PFSK-1 (cell line): ENCODE results near the gene PI4KB. TPM values are rescaled to one million over a fixed set of nuclear protein-coding genes. Genes with fewer than 3 reads are reported as not detected.

Source experiments
- FOXP2 ChIP-seq: optimal IDR thresholded peaks from 2 replicates; pipeline ENCODE3; 2011; ENCODE audit warnings: borderline replicate concordance, control low read depth, inconsistent platforms; ENCODE audit not compliant: insufficient read depth; ENCODE audit errors: extremely low read length, extremely low read depth
- POLR2AphosphoS5 ChIP-seq: IDR thresholded peaks from 2 replicates; pipeline ENCODE4 v1.6.1; 2012; ENCODE audit warnings: low read depth, mild to moderate bottlenecking, control low read depth, low read length, moderate library complexity
- REST ChIP-seq, 2 experiments: IDR thresholded peaks; 2 replicates each; pipeline versions ENCODE4 v1.6.1 to v1.8.0; 2011 to 2012; ENCODE audit warnings: low read depth in 2 of 2, low read length in 2 of 2, control low read depth in 1 of 2, inconsistent platforms in 1 of 2, mild to moderate bottlenecking in 1 of 2, moderate library complexity in 1 of 2; ENCODE audit not compliant: insufficient read depth in 1 of 2
- SIN3A ChIP-seq: IDR thresholded peaks from 2 replicates; pipeline ENCODE4 v1.6.1; 2012; ENCODE audit warnings: mild to moderate bottlenecking, low read length, moderate library complexity, borderline replicate concordance; ENCODE audit not compliant: insufficient read depth
- TAF1 ChIP-seq: IDR thresholded peaks from 2 replicates; pipeline ENCODE4 v1.6.1; 2012; ENCODE audit warnings: low read length, control low read depth, borderline replicate concordance; ENCODE audit not compliant: insufficient read depth
- polyA plus RNA-seq: library from polyadenylated mRNA; unstranded; fragments of >200 nt; gene quantifications from one replicate; pipeline ENCODE4 v1.2.1, GENCODE V29; 2012; ENCODE audit warnings: low read depth, missing spikeins; ENCODE audit not compliant: insufficient read length

PI4KB gene
- polyA plus RNA-seq: 63.9 TPM

- TF ChIP-seq POLR2AphosphoS5: peak; percentile 63
- TF ChIP-seq FOXP2: no peak
Measured at GRCh38 chr1:151327223-151327902, at the start of gene PI4KB. Gene PI4KB (minus strand): TSS chr1:151327416. CDS start chr1:151316481, 10,935 bp downstream.

GRCh38 chr1:151373196-151373595 is 46.0 kb upstream of the PI4KB start:
- TF ChIP-seq SIN3A (no peak), POLR2AphosphoS5 (no peak), TAF1 (no peak), FOXP2 (no peak), REST (IDR thresholded peaks at IDR 0.05; ENCODE audit: insufficient read depth in 1 of 2, low read depth in 2 of 2, low read length in 2 of 2) (no peak)

- peak; percentile 70 for TF ChIP-seq FOXP2
- peak; percentile 98 for TF ChIP-seq POLR2AphosphoS5
- TF ChIP-seq TAF1: no peak; the same call in 1 of the 2 replicates
- no peak for TF ChIP-seq SIN3A
- no peak; a peak in 2 of 4 replicates for TF ChIP-seq REST (IDR thresholded peaks at IDR 0.05; ENCODE audit: insufficient read depth in 1 of 2, low read depth in 2 of 2, low read length in 2 of 2)
Measured at GRCh38 chr1:151372058-151372934, 45.1 kb upstream of the PI4KB start, which contains the start of gene SELENBP1. Gene SELENBP1 (minus strand): TSS chr1:151372705. CDS start chr1:151372641, 64 bp downstream.

GRCh38 chr1:151371370-151372057 is 44.3 kb upstream of the PI4KB start:
- TF ChIP-seq SIN3A (no peak), REST (IDR thresholded peaks at IDR 0.05; ENCODE audit: insufficient read depth in 1 of 2, low read depth in 2 of 2, low read length in 2 of 2) (no peak), FOXP2 (no peak), TAF1 (no peak), POLR2AphosphoS5 (0 out of 2 replicates have a peak, but pooled peaks have one; percentile 10)

- TF ChIP-seq TAF1 (no peak), SIN3A (no peak), FOXP2 (no peak), REST (IDR thresholded peaks at IDR 0.05; ENCODE audit: insufficient read depth in 1 of 2, low read depth in 2 of 2, low read length in 2 of 2) (no peak), POLR2AphosphoS5 (no peak)
Measured at GRCh38 chr1:151370211-151370911, 43.1 kb upstream of the PI4KB start.
